Activated CD8-positive, alpha-beta memory T cell treated with anti-CD3 and anti-CD28 coated beads for 24 hours (primary cell): ENCODE data around the gene ZBED4.

Source experiments
- DNase-seq: peaks from one replicate; pipeline ENCODE4 v3.0.0-alpha.2; 2020

ZBED4 gene

GRCh38 chr22:49853981-49854831, 562 bp downstream of the ZBED4 start:
- peak; percentile 70 for DNase-seq

- no peak for DNase-seq
Measured at GRCh38 chr22:49855251-49855911, 1.7 kb downstream of the ZBED4 start.

- DNase-seq, result no peak
Measured at GRCh38 chr22:49856343-49856742, 2.7 kb downstream of the ZBED4 start.

GRCh38 chr22:49856766-49857618, 3.3 kb downstream of the ZBED4 start:
- DNase-seq, result no peak

DNA sequence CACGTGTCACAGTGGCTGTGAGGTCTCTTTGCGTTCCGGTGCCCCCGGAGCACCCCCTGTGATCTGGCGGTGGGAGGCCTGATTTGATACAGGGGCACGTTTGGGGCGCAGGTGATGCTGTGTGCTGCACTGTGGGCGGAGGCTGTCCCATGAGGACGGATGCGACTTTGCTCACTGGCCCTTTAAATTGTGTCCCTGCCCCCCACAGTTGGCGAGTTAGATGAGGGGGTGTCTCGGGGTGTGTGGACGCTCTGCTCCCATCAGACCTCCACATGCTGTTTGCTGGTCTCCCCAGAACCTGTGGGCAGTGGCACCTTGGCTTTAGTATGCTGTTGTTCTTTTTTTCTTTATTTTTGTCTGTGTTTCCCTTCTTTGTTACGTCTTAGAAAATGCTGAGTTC, 5.2 kb downstream of the ZBED4 start:
- DNase-seq, result no peak

DNA sequence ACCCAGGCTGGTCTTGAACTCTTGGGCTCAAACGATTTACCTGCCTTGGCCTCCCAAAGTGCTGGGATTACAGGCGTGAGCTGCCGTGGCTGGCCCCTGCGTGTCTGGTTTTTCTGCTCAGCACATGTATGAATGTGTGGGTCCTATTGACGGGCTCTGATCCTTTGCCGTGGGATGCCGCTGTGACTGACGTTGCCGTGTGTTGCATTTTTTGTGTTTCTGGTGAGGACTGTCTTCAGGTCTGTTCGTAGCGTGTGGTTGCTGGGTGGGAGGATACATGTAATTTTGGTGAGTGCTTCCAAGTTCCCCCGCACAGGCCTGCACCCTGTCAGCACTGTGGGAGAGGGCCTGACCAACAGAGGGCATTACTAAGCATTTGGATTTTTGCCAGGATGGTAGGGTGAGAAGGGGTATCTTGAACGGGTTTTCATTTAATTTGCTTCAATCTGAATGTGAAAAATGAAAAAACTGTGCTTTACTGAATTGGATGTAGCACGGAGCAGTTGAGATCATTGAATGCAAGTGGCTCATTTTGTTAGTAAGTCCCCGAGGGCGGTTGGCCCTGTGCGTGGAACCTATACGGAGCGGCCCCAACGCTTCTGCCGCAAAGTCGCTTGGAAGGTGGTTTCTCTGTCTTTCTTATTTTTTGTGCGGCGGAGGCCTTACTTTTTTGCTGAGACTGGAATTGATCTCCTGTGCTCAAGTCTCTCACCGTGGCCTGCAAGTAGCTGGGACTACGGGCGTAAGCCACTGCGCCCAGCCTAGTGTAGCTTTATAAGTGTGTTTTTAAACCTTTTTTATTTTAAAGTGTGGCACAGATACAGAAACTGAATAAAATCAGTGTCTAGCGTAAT, 8.2 kb downstream of the ZBED4 start:
- DNase-seq, result no peak

- DNase-seq, result no peak
Measured at GRCh38 chr22:49862496-49862776, 8.8 kb downstream of the ZBED4 start.

DNA sequence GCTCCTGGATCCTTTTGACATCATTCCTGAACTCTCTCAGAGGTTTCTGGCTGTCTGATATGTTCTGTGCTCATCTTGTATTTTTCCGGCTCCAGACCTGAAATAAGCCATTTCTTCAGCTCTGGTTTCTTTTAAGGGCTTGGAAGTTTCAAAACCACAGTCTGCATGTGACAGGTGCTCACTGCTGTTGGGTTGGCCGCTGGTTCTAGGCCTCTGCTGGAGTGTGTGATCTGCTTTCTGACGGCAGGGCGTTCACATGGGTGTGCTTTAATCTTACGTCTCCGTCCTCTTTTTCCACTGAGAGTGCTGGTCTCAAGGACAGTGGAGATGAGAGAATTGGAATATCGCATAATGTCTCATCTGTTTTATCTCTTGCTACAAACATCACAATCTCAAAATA, 10.3 kb downstream of the ZBED4 start:
- no peak for DNase-seq

DNA sequence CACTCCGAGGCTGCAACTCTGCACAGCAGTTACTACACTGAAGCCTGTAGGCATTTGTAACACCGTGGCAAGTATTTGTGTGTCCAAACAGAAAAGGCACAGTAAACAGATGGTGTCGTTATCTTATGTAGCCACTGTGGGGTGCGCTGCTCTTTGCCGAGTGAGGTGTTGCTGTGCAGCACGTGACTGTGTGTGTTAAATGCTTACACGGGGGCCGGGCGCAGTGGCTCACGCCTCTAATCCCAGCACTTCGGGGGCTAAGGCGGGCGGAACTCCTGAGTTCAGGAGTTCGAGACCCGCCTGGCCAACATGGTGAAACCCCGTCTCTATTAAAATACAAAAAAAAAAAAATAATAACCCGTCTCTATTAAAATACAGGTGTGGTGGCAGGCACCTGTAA, 11.5 kb downstream of the ZBED4 start:
- no peak for DNase-seq

GRCh38 chr22:49866134-49866533, 12.5 kb downstream of the ZBED4 start:
- no peak for DNase-seq

- DNase-seq, result no peak
Measured at GRCh38 chr22:49866646-49867045, 13.0 kb downstream of the ZBED4 start.

- no peak for DNase-seq
Measured at GRCh38 chr22:49867303-49868265, 13.9 kb downstream of the ZBED4 start.

GRCh38 chr22:49869086-49869830, 15.6 kb downstream of the ZBED4 start:
- no peak for DNase-seq

DNA sequence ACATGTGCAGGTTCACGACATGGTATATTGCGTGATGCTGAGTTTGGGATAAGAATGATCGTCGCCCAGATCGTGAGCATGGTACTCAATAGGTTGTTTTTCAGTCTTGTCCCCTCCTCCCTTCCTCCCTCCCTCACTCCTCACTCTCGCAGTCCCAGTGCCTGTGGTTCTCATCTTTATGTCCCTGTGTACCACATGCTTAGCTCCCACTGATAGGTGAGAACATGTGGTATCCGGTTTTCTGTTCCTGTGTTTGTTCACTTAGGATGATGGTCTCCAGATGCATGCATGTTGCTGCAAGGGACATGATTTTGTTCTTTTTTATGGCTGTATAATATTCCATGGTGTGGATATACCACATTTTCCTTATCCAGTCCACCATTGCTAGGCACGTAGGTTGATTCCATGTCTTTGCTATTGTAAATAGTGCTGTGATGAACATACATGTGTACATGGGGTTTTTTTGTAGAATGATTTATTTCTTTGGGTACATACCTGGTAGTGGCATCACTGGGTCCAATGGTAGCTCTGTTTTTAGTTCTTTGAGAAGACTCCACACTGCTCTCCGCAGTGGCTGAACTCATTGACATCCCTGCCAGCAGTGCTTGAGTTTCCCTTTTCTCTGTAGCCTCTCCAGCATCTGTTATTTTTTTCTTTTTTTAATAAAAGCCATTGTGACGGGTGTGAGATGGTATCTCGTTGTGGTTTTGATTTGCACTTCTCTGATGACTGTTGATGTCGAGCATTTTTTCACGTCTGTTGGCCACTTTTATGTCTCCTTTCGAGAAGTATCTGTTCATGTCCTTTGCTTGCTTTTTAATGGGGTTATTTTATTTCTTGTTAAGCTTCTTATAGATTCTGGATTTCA, 16.4 kb downstream of the ZBED4 start:
- no peak for DNase-seq

GRCh38 chr22:49871482-49871881, 17.8 kb downstream of the ZBED4 start:
- DNase-seq, result no peak

GRCh38 chr22:49872347-49872746, 18.7 kb downstream of the ZBED4 start:
- DNase-seq, result no peak

- no peak for DNase-seq
Measured at GRCh38 chr22:49873228-49873940, 19.7 kb downstream of the ZBED4 start.

- no peak for DNase-seq
Measured at GRCh38 chr22:49877642-49878041, 24.0 kb downstream of the ZBED4 start.

GRCh38 chr22:49878206-49878605, 24.6 kb downstream of the ZBED4 start:
- DNase-seq, result no peak
